IMR-90 (cell line): ENCODE measurements around the gene CNIH2. TPM values are rescaled to one million over a fixed set of nuclear protein-coding genes. Genes with fewer than 3 reads are reported as not detected.

ENCODE experiments used
- ATAC-seq: fragments of 200-7000 bp; cut with Tn5 transposase; 2 replicates; pipeline ENCODE4 v1.9.1; 2020; ENCODE audit warnings: low read depth, mild to moderate bottlenecking, moderate library complexity
- BruUV-seq: library from RNA; stranded (reverse); fragments of 400-500 nt; replicated peaks from 2 replicates; lab custom pipeline; 2021; lab: Mats Ljungman, UMichigan
- CTCF ChIA-PET: fragments of 300-600 bp; formaldehyde crosslinking; extraction: SDS; loops from one replicate; lab custom pipeline; 2021; ENCODE audit warnings: antibody characterized with exemption; lab: Yijun Ruan, JAX
- POLR2A ChIA-PET: fragments of 300-600 bp; sonication (Branson Sonifier 250); formaldehyde crosslinking; loops from one replicate; lab custom pipeline; 2022; ENCODE audit warnings: antibody characterized with exemption; ENCODE audit not compliant: unreplicated experiment; lab: Charles Lee
- DNase-seq: peaks from one replicate; pipeline ENCODE4 v3.0.0; 2013
- H2AFZ ChIP-seq: replicated peaks from 2 replicates; pipeline ENCODE3; 2013; ENCODE audit warnings: low read length, mild to moderate bottlenecking; ENCODE audit not compliant: poor library complexity
- H2AK5ac ChIP-seq: 2 replicates; pipeline ENCODE4 v1.6.1; 2013; ENCODE audit warnings: low read depth, low read length, inconsistent platforms
- H2AK9ac ChIP-seq: replicated peaks from 2 replicates; pipeline ENCODE3; 2013; ENCODE audit warnings: mild to moderate bottlenecking, low read depth, low read length, moderate library complexity; ENCODE audit not compliant: poor library complexity
- H2BK120ac ChIP-seq: 2 replicates; pipeline ENCODE4 v1.6.1; 2013; ENCODE audit warnings: low read depth, low read length, inconsistent platforms
- H2BK15ac ChIP-seq: 3 replicates; pipeline ENCODE4 v1.6.1; 2013; ENCODE audit warnings: low read depth, low read length, inconsistent platforms
- H2BK20ac ChIP-seq: 2 replicates; pipeline ENCODE4 v1.6.1; 2013; ENCODE audit warnings: low read depth, mild to moderate bottlenecking, inconsistent platforms, low read length, moderate library complexity
- H2BK5ac ChIP-seq: 2 replicates; pipeline ENCODE4 v1.6.1; 2013; ENCODE audit warnings: mild to moderate bottlenecking, low read depth, low read length, inconsistent platforms; ENCODE audit not compliant: poor library complexity, severe bottlenecking
- H3K14ac ChIP-seq: replicated peaks from 2 replicates; pipeline ENCODE4 v1.6.1; 2013; ENCODE audit warnings: low read depth, low read length, inconsistent platforms
- H3K18ac ChIP-seq: 2 replicates; pipeline ENCODE4 v1.6.1; 2013; ENCODE audit warnings: low read depth, low read length, control low read depth
- H3K23ac ChIP-seq: 2 replicates; pipeline ENCODE4 v1.6.1; 2013; ENCODE audit warnings: low read depth, low read length, inconsistent platforms
- H3K27ac ChIP-seq: 2 replicates; pipeline ENCODE4 v1.5.1; 2013; ENCODE audit warnings: mild to moderate bottlenecking, control low read depth, low read length; ENCODE audit not compliant: insufficient read depth
- H3K27me3 ChIP-seq: 2 replicates; pipeline ENCODE4 v1.6.1; 2013; ENCODE audit warnings: low read length; ENCODE audit not compliant: control insufficient read depth, insufficient read depth
- H3K36me3 ChIP-seq: 2 replicates; pipeline ENCODE4 v1.6.1; 2013; ENCODE audit warnings: low read length, mixed read lengths; ENCODE audit not compliant: control insufficient read depth, insufficient read depth
- H3K4ac ChIP-seq: 2 replicates; pipeline ENCODE4 v1.6.1; 2013; ENCODE audit warnings: low read depth, low read length, inconsistent platforms
- H3K4me1 ChIP-seq: 2 replicates; pipeline ENCODE4 v1.6.1; 2013; ENCODE audit warnings: low read length, mixed read lengths; ENCODE audit not compliant: control insufficient read depth, insufficient read depth
- H3K4me2 ChIP-seq: 2 replicates; pipeline ENCODE4 v1.6.1; 2013; ENCODE audit warnings: low read depth, mild to moderate bottlenecking, control low read depth, low read length, moderate library complexity
- H3K4me3 ChIP-seq: 2 replicates; pipeline ENCODE4 v1.5.1; 2013; ENCODE audit warnings: low read depth, mild to moderate bottlenecking, control low read depth, low read length, moderate library complexity; ENCODE audit not compliant: insufficient read depth
- H3K56ac ChIP-seq: 2 replicates; pipeline ENCODE4 v1.6.1; 2013; ENCODE audit warnings: low read length, inconsistent platforms; ENCODE audit not compliant: insufficient read depth; ENCODE audit errors: extremely low read depth
- H3K79me1 ChIP-seq, 2 experiments: 2 replicates each; pipeline ENCODE4 v1.6.1; 2013; ENCODE audit warnings: low read length in 2 of 2, inconsistent platforms in 1 of 2, low read depth in 1 of 2
- H3K9ac ChIP-seq: 2 replicates; pipeline ENCODE4 v1.6.1; 2013; ENCODE audit warnings: low read depth, low read length, control low read depth
- H3K9me1 ChIP-seq: 2 replicates; pipeline ENCODE4 v1.6.1; 2013; ENCODE audit warnings: low read length, inconsistent platforms; ENCODE audit not compliant: insufficient read depth
- H3K9me3 ChIP-seq: 2 replicates; pipeline ENCODE4 v1.6.1; 2013; ENCODE audit warnings: low read length; ENCODE audit not compliant: control insufficient read depth, insufficient read depth
- H4K20me1 ChIP-seq: 2 replicates; pipeline ENCODE4 v1.6.1; 2013; ENCODE audit warnings: low read length, inconsistent platforms; ENCODE audit not compliant: insufficient read depth
- H4K5ac ChIP-seq: 2 replicates; pipeline ENCODE4 v1.6.1; 2013; ENCODE audit warnings: mild to moderate bottlenecking, low read depth, low read length, control low read depth
- H4K8ac ChIP-seq, 2 experiments: 2 replicates each; pipeline ENCODE4 v1.6.1; 2013; ENCODE audit warnings: low read depth in 2 of 2, low read length in 2 of 2, control low read depth in 1 of 2, inconsistent platforms in 1 of 2
- H4K91ac ChIP-seq: 2 replicates; pipeline ENCODE4 v1.6.1; 2013; ENCODE audit warnings: low read depth, low read length, inconsistent platforms; ENCODE audit not compliant: insufficient read depth
- BHLHE40 ChIP-seq: fragments of 150-350 bp; IDR thresholded peaks from 2 replicates; pipeline ENCODE4 v1.6.1; 2016; ENCODE audit warnings: mild to moderate bottlenecking, low read depth, low read length
- CEBPB ChIP-seq: IDR thresholded peaks from 2 replicates; pipeline ENCODE4 v1.6.1; 2012; ENCODE audit warnings: low read depth, low read length, improper control_type of control experiment
- CHD1 ChIP-seq: IDR thresholded peaks from 2 replicates; pipeline ENCODE4 v1.6.1; 2012; ENCODE audit warnings: low read depth, low read length, improper control_type of control experiment
- FOS ChIP-seq: fragments of 150-350 bp; IDR thresholded peaks from 2 replicates; pipeline ENCODE4 v1.6.1; 2016; ENCODE audit warnings: low read depth, low read length
- MAFK ChIP-seq: IDR thresholded peaks from 2 replicates; pipeline ENCODE4 v1.6.1; 2012; ENCODE audit warnings: low read depth, low read length, improper control_type of control experiment
- MAZ ChIP-seq: IDR thresholded peaks from 2 replicates; pipeline ENCODE4 v1.6.1; 2012; ENCODE audit warnings: low read depth, mild to moderate bottlenecking, low read length, improper control_type of control experiment, moderate library complexity, borderline replicate concordance
- NFE2L2 ChIP-seq: fragments of 150-350 bp; IDR thresholded peaks from 2 replicates; pipeline ENCODE4 v1.6.1; 2016; ENCODE audit warnings: low read depth, mild to moderate bottlenecking, low read length
- POLR2A ChIP-seq: IDR thresholded peaks from 2 replicates; pipeline ENCODE4 v1.6.1; 2012; ENCODE audit warnings: mild to moderate bottlenecking, low read depth, low read length
- RAD21 ChIP-seq: IDR thresholded peaks from 2 replicates; pipeline ENCODE4 v1.6.1; 2012; ENCODE audit warnings: low read length, improper control_type of control experiment
- RCOR1 ChIP-seq: IDR thresholded peaks from 2 replicates; pipeline ENCODE4 v1.6.1; 2012; ENCODE audit warnings: mild to moderate bottlenecking, low read length, improper control_type of control experiment; ENCODE audit not compliant: insufficient replicate concordance
- RFX5 ChIP-seq: IDR thresholded peaks from 2 replicates; pipeline ENCODE4 v1.8.0; 2012; ENCODE audit warnings: low read depth, mild to moderate bottlenecking, low read length, moderate library complexity
- WGBS, 2 experiments: methylation state at CpG; one replicate each; pipeline versions ENCODE4 v1.1.5 to v1.1.7; 2013; ENCODE audit warnings: missing lambda C conversion rate in 2 of 2; ENCODE audit not compliant: insufficient read length in 1 of 2; ENCODE audit errors: extremely low coverage in 2 of 2; 5-methylcytosine and 5-hydroxymethylcytosine counted together
- dilution Hi-C: fragments of 300-500 bp; cut with HindIII; formaldehyde crosslinking; loops from one replicate; pipeline ENCODE4 v1.14.3; 2018; ENCODE audit warnings: low sequenced_read_pairs; ENCODE audit not compliant: unreplicated experiment
- in situ Hi-C: fragments of 300-500 bp; cut with MboI; formaldehyde crosslinking; loops from 3 replicates; pipeline ENCODE4 v1.14.3; 2019; ENCODE audit warnings: low sequenced_read_pairs, inconsistent platforms, mixed read lengths
- intact Hi-C: fragments of 100-400 bp; cut with micrococcal nuclease; formaldehyde crosslinking; loops from 2 replicates; pipeline ENCODE4 v1.10.0; 2022
- polyA plus RNA-seq, 3 experiments: library from polyadenylated mRNA; depleted of rRNA; stranded (reverse); fragments of >200 nt; gene quantifications; 2 replicates each; pipeline ENCODE4 v1.2.3, GENCODE V29; 2012; ENCODE audit warnings: low replicate concordance in 1 of 3
- total RNA-seq: library from RNA; depleted of rRNA; stranded (reverse); fragments of >200 nt; gene quantifications from 2 replicates; pipeline ENCODE4 v1.2.3, GENCODE V29; 2012
- TF ChIP-seq, protein P1 (sequence below): fragments of 150-350 bp; IDR thresholded peaks from 2 replicates; pipeline ENCODE4 v1.6.1; 2016; ENCODE audit warnings: low read depth, mild to moderate bottlenecking, low read length, moderate library complexity, borderline replicate concordance
- TF ChIP-seq, protein P2 (sequence below): conservative IDR thresholded peaks from 2 replicates; pipeline ENCODE4 v1.5.1; 2012; ENCODE audit warnings: mild to moderate bottlenecking, low read depth, low read length, improper control_type of control experiment
- TF ChIP-seq, protein P3 (sequence below): fragments of 150-350 bp; IDR thresholded peaks from 2 replicates; pipeline ENCODE4 v1.6.1; 2017; ENCODE audit warnings: mild to moderate bottlenecking, antibody characterized with exemption, low read length, low read depth

The CNIH2 gene
- total and polyA plus RNA-seq, 2 of the 4 experiments (the other 2 are of a cell fraction) = 0.54 to 3.4 TPM

DNA sequence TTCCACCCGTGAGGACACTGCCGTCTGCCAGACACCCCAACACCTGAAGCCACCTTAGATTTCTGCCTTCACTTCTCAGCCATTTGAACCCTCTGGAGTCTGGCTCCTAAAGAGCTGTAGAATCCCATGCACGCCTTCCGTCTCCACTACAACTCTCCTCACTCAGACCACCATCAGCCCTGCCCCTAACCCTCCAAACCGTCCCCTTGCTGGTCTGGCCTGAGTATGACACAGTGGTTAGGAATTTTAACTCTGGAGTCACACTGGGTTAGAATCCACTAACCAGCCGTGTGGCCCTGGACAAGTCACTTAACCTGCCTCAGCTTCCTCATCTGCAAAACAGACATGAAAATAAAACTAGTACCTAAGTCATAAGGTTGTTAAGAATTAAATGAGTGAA is 3.0 kb downstream of the CNIH2 start:
- peaks cover 17% of the 10 kb centered on the region; the same call in 1 of the 2 replicates for H3K36me3 ChIP-seq
- H3K14ac ChIP-seq = no peak overlapping the region
- no peak overlapping the region for H2BK20ac ChIP-seq
- no peak overlapping the region for H4K5ac ChIP-seq
- H4K8ac ChIP-seq = no peak overlapping the region
- no peak overlapping the region for H3K27ac ChIP-seq
- ATAC-seq (no peak), DNase-seq (no peak)
- no peak overlapping the region for H2BK120ac ChIP-seq
- H3K79me1 ChIP-seq = peaks cover 3 to 20% of the 10 kb centered on the region in 2 experiments; a peak in 3 of 4 replicates
- H3K4ac ChIP-seq = no peak overlapping the region
- TF ChIP-seq RCOR1 = no peak
- TF ChIP-seq RFX5 = no peak
- no peak for TF ChIP-seq CEBPB
- no peak for TF ChIP-seq FOS
- TF ChIP-seq NFE2L2 = no peak
- TF ChIP-seq MAZ = no peak
- TF ChIP-seq MAFK = no peak
- TF ChIP-seq, protein P1, sequence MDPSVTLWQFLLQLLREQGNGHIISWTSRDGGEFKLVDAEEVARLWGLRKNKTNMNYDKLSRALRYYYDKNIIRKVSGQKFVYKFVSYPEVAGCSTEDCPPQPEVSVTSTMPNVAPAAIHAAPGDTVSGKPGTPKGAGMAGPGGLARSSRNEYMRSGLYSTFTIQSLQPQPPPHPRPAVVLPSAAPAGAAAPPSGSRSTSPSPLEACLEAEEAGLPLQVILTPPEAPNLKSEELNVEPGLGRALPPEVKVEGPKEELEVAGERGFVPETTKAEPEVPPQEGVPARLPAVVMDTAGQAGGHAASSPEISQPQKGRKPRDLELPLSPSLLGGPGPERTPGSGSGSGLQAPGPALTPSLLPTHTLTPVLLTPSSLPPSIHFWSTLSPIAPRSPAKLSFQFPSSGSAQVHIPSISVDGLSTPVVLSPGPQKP = no peak
- no peak for TF ChIP-seq RAD21
- no peak for TF ChIP-seq POLR2A
- no peak for TF ChIP-seq BHLHE40
- TF ChIP-seq, protein P2, sequence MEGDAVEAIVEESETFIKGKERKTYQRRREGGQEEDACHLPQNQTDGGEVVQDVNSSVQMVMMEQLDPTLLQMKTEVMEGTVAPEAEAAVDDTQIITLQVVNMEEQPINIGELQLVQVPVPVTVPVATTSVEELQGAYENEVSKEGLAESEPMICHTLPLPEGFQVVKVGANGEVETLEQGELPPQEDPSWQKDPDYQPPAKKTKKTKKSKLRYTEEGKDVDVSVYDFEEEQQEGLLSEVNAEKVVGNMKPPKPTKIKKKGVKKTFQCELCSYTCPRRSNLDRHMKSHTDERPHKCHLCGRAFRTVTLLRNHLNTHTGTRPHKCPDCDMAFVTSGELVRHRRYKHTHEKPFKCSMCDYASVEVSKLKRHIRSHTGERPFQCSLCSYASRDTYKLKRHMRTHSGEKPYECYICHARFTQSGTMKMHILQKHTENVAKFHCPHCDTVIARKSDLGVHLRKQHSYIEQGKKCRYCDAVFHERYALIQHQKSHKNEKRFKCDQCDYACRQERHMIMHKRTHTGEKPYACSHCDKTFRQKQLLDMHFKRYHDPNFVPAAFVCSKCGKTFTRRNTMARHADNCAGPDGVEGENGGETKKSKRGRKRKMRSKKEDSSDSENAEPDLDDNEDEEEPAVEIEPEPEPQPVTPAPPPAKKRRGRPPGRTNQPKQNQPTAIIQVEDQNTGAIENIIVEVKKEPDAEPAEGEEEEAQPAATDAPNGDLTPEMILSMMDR = no peak
- no peak for TF ChIP-seq CHD1
- TF ChIP-seq, protein P3, sequence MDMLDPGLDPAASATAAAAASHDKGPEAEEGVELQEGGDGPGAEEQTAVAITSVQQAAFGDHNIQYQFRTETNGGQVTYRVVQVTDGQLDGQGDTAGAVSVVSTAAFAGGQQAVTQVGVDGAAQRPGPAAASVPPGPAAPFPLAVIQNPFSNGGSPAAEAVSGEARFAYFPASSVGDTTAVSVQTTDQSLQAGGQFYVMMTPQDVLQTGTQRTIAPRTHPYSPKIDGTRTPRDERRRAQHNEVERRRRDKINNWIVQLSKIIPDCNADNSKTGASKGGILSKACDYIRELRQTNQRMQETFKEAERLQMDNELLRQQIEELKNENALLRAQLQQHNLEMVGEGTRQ = no peak
- 0 out of 2 replicates have a peak overlapping the region, but pooled peaks have one; percentile 17 for H3K23ac ChIP-seq
- intact Hi-C loops = no loop called here
- no peaks in the 10 kb centered on the region; the same call in 1 of the 2 replicates for H3K27me3 ChIP-seq
- H3K56ac ChIP-seq = no peak overlapping the region
- H4K91ac ChIP-seq = no peak overlapping the region
- POLR2A ChIA-PET = interaction anchor here (0.8 kb wide), 1 partner anchor 8 kb away, joined by 3 read pairs; the partner anchor contains the start of gene YIF1A
- no peak overlapping the region for H2BK15ac ChIP-seq
- peaks cover 35% of the 10 kb centered on the region for H4K20me1 ChIP-seq
- no peak overlapping the region for H3K4me2 ChIP-seq
- H2BK5ac ChIP-seq = no peak overlapping the region
- H2AK5ac ChIP-seq = no peak overlapping the region
- H3K9me3 ChIP-seq = no peaks in the 10 kb centered on the region
- peak overlapping the region; percentile 63 for H2AFZ ChIP-seq
- no peak overlapping the region for H3K4me3 ChIP-seq
- H3K4me1 ChIP-seq = peaks cover 5% of the 10 kb centered on the region; the same call in 1 of the 2 replicates
- in situ Hi-C loops = no loop called here
- peak overlapping the region; percentile 28 for H2AK9ac ChIP-seq
- dilution Hi-C loops = no loop called here
- CTCF ChIA-PET = no interaction called here
- no TSS peak for BruUV-seq
- WGBS, 2 experiments = no CpG with 5 or more reads among the region's 6 CpGs
- no peak overlapping the region for H3K18ac ChIP-seq
- H3K9ac ChIP-seq = no peak overlapping the region
- H3K9me1 ChIP-seq = peaks cover 6% of the 10 kb centered on the region; the same call in 1 of the 2 replicates
